Uterus (tissue), 2 donors: ENCODE measurements around the gene DNMBP.

Experiments
- POLR2A ChIP-seq, 2 donors: fragments of 450-650 bp; IDR thresholded peaks; one replicate each; pipeline ENCODE4 v1.6.1; 2016; ENCODE audit warnings: antibody characterized with exemption in 2 of 2, mild to moderate bottlenecking in 1 of 2, moderate library complexity in 1 of 2
- TF ChIP-seq, protein P1 (sequence below), 4 experiments: fragments of 200-600 bp in 2 of 4; fragments of 450-650 bp in 2 of 4; sonication (generic) in 2 of 4; IDR thresholded peaks; one replicate each; pipeline ENCODE4 v1.5.1; 2016 to 2019; ENCODE audit warnings: antibody characterized with exemption in 4 of 4, mild to moderate bottlenecking in 2 of 4, moderate library complexity in 1 of 4

DNA sequence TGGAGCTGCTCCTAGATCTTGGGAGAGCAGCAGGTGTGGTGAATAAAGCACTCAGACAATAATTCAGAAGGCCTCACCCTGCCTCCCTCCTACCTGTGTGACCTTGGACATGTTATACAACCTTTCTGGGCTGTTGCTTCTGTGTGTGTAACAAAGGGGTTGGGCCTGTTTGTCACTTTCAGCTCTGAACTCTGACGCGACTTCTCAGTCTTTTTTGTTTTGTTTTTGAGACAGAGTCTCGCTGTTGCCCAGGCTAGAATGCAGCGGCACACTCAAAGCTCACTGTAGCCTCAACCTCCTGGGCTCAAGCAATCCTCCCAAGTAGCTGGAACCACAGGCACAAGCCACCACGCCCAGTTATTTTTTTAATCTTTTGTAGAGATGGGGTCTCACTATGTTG, 89.3 kb downstream of the DNMBP start:
- TF ChIP-seq, protein P1, sequence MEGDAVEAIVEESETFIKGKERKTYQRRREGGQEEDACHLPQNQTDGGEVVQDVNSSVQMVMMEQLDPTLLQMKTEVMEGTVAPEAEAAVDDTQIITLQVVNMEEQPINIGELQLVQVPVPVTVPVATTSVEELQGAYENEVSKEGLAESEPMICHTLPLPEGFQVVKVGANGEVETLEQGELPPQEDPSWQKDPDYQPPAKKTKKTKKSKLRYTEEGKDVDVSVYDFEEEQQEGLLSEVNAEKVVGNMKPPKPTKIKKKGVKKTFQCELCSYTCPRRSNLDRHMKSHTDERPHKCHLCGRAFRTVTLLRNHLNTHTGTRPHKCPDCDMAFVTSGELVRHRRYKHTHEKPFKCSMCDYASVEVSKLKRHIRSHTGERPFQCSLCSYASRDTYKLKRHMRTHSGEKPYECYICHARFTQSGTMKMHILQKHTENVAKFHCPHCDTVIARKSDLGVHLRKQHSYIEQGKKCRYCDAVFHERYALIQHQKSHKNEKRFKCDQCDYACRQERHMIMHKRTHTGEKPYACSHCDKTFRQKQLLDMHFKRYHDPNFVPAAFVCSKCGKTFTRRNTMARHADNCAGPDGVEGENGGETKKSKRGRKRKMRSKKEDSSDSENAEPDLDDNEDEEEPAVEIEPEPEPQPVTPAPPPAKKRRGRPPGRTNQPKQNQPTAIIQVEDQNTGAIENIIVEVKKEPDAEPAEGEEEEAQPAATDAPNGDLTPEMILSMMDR (IDR thresholded peaks at IDR 0.05), result no peak
- TF ChIP-seq POLR2A (IDR thresholded peaks at IDR 0.05), result no peak
